Thoracic aorta (tissue), 2 donors: ENCODE results near the gene PTPRN2. TPM values are rescaled to one million over a fixed set of nuclear protein-coding genes. Genes with fewer than 3 reads are reported as not detected.

Experiments
- ATAC-seq: fragments of 150-250 bp; one replicate; pipeline ENCODE4 v1.8.0; 2017; ENCODE audit warnings: low read depth; ENCODE audit not compliant: insufficient number of reproducible peaks, low FRiP score
- DNase-seq: peaks from one replicate; pipeline ENCODE4 v3.0.0-alpha.2; 2020; ENCODE audit warnings: low spot score
- H3K27ac ChIP-seq, 2 donors: fragments of 200-600 bp; sonication (generic); 1 replicate in 1 of 2; 2 replicates in 1 of 2; pipeline ENCODE4 v1.5.1; 2016; ENCODE audit warnings: mild to moderate bottlenecking in 2 of 2, moderate library complexity in 2 of 2
- H3K27me3 ChIP-seq: fragments of 200-600 bp; sonication (generic); replicated peaks from 2 replicates; pipeline ENCODE4 v1.6.0; 2016; ENCODE audit warnings: mild to moderate bottlenecking; ENCODE audit not compliant: insufficient read depth
- H3K36me3 ChIP-seq: fragments of 200-600 bp; sonication (generic); one replicate; pipeline ENCODE4 v1.5.1; 2016
- H3K4me1 ChIP-seq, 2 donors: fragments of 200-600 bp; sonication (generic); 1 replicate in 1 of 2; 2 replicates in 1 of 2; pipeline versions ENCODE4 v1.5.1 to v1.6.0; 2016; ENCODE audit warnings: low read depth in 2 of 2, mild to moderate bottlenecking in 1 of 2; ENCODE audit not compliant: control insufficient read depth in 1 of 2
- H3K4me3 ChIP-seq: fragments of 200-600 bp; sonication (generic); 2 replicates; pipeline ENCODE4 v1.5.1; 2016; ENCODE audit warnings: mild to moderate bottlenecking
- H3K9me3 ChIP-seq: fragments of 200-600 bp; sonication (generic); 2 replicates; pipeline ENCODE4 v1.5.1; 2016
- total RNA-seq, 2 donors: library from RNA; depleted of rRNA; stranded (reverse); fragments of >200 nt; gene quantifications; one replicate each; pipeline versions ENCODE4 v1.1.0 to v1.2.3, GENCODE V29; 2016
- TF ChIP-seq, protein P1 (sequence below): fragments of 200-600 bp; sonication (generic); IDR thresholded peaks from one replicate; pipeline ENCODE4 v1.5.1; 2019; ENCODE audit warnings: antibody characterized with exemption

The PTPRN2 gene
- total RNA-seq, 2 donors from 2014 or later = 2.2 to 3.1 TPM

DNA sequence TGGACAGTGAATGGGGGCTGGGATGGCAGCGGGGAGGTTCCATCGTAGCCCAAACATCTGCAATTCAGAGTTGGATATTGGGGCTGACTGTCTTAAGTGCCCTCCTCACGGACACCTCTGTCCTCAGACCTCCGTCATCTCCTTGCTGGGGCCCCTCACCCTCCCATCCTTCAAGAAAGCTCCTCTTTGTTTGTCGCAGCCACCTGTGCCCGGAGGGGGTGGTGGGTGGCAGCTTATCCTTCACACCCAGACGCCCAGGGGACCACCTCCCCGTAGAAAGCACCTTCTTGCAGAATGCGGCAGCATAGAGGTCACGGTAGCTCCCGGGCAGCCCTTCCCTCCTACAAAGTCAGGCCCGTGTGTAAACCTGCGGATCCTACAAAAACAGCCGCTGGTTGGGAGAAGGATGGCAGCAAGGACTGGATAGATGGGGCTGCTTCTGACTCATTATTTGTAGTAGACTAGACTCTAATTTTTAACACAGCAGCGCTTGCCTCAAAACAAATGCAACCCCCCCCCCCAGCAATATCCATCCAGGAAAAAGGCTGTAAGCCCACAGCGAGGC, 1.3 kb upstream of the PTPRN2 start:
- DNase-seq = no peak
- TF ChIP-seq, protein P1, sequence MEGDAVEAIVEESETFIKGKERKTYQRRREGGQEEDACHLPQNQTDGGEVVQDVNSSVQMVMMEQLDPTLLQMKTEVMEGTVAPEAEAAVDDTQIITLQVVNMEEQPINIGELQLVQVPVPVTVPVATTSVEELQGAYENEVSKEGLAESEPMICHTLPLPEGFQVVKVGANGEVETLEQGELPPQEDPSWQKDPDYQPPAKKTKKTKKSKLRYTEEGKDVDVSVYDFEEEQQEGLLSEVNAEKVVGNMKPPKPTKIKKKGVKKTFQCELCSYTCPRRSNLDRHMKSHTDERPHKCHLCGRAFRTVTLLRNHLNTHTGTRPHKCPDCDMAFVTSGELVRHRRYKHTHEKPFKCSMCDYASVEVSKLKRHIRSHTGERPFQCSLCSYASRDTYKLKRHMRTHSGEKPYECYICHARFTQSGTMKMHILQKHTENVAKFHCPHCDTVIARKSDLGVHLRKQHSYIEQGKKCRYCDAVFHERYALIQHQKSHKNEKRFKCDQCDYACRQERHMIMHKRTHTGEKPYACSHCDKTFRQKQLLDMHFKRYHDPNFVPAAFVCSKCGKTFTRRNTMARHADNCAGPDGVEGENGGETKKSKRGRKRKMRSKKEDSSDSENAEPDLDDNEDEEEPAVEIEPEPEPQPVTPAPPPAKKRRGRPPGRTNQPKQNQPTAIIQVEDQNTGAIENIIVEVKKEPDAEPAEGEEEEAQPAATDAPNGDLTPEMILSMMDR = no peak
- Histone ChIP-seq H3K27ac (no peak overlapping the region), H3K27me3 (no peaks in the 10 kb centered on the region), H3K9me3 (no peaks in the 10 kb centered on the region), H3K36me3 (no peaks in the 10 kb centered on the region), H3K4me3 (no peak overlapping the region), H3K4me1 (peaks cover 13 to 20% of the 10 kb centered on the region in 2 donors)
- ATAC-seq = no peak

DNA sequence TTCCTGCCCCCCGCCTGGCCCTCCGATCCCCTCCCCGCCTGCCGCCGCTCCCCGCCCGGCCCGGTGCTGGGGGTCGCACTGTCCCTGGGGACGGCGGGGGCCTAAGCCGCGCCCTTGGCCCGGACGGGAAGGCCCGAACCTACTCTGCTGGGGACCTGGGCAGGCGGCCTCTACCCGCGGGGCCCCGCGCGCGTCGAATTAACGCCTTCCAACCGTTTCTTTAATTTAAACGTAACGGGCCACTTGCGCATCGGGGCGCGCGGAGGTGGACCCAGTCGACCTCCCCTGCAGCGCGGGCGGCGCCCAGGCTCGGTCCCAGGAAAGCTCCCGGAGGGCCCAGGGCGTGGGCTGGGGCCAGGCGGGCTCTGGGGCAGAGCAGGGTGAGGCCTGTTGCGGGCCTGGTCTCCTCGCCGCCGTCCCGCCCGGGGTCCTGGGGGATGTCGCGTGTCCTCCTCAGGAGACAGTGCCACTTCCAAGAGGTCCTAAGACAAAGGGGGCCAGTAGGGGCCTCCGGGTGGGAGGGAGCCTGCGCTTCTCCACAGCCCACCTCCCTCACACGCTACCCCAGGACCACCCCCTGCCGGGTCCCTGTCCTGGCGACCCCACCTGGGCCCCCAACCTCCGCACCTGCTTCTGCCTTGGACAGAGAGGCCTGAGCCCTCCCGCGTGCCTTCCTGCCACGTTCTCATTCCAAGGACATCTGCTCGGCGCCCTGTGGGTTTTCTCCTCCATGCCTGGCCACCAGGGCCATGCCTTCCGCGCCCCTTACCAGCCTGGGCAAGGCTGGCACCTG, 658 bp upstream of the PTPRN2 start:
- Histone ChIP-seq H3K4me1 (peaks cover 13 to 20% of the 10 kb centered on the region in 2 donors), H3K27ac (no peak overlapping the region), H3K27me3 (no peaks in the 10 kb centered on the region), H3K36me3 (no peaks in the 10 kb centered on the region), H3K4me3 (peak overlapping the region; percentile 68), H3K9me3 (no peaks in the 10 kb centered on the region)
- ATAC-seq (no peak), DNase-seq (no peak)
- TF ChIP-seq, protein P1 = no peak

DNA sequence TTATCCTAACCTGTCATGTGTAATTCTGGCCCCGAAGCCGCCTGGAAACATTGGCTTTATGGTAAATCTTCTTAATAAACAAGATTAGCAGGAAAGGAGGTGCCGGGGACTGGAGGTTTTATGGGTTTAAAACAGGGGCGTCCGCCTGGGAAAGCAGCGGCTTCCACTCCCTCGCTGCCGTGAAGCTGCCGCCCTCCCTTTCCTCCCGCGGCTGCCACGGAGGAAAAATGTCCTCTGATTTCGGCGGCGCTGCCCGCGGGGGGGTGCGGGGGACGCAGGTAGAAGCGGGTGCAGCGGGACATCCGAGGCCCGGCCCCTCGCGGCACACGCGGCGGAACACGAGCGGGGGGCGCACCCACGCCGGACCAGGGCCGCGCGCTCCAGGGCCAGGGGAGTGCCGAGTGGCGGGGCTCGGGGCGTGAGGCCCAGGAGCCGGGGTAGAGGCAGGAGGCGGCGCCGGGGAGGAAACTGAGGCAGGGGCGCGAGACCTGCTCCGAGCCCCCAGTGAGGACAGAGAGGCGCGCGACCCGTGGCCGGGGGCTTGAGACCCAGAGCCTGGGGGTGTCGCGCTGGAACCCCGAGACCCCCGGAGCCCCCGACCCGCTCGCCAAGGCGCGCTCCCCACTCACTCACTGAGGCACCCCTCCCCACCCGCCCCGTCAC, 993 bp downstream of the PTPRN2 start:
- Histone ChIP-seq H3K36me3 (no peaks in the 10 kb centered on the region), H3K4me3 (peak overlapping the region; percentile 60), H3K27ac (no peak overlapping the region), H3K4me1 (peaks cover 13 to 20% of the 10 kb centered on the region in 2 donors), H3K27me3 (no peaks in the 10 kb centered on the region), H3K9me3 (no peaks in the 10 kb centered on the region)
- ATAC-seq (no peak), DNase-seq (no peak)
- TF ChIP-seq, protein P1 = no peak

DNA sequence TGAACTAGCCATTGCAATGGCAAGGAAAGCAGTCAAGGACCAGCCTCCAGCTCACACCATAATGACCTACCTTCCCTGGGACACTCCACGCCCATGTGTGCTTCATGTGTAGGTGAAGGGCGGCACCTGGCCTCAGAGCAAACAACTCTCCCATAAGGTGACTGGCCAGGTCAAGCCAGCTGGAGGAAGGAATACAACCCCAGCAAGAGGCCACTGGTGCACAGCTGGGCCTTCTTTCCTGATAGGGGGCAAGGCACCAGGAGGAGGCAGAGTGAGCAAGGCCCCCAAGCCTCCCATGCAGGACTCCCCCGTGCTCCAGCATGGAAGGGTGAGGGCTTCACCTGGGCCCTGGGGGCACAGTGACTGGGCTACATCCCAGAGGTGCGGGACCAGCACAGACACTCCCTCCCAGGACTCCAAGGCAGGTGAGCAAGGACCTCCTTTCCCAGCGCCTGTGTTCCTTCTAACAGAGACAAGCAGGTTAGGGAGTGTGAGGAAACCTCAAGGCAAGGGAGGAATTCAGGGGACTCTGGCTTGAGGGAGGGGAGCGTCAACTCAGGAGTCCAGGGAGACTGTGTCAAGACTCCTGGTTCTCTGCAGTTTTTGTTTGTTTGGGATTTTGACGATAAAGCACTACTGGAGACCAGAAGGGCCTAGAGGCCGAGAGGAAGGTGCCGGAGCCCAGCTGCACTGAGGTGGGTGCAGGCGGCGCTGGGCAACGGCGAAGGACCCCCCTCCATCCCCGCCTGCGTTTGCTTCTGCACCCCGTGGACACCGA, 1.7 kb downstream of the PTPRN2 start:
- Histone ChIP-seq H3K36me3 (no peaks in the 10 kb centered on the region), H3K27ac (no peak overlapping the region), H3K4me3 (peak overlapping the region; percentile 60), H3K4me1 (peaks cover 13 to 20% of the 10 kb centered on the region in 2 donors), H3K27me3 (no peaks in the 10 kb centered on the region), H3K9me3 (peaks cover 2% of the 10 kb centered on the region)
- ATAC-seq (no peak), DNase-seq (no peak)
- TF ChIP-seq, protein P1 = no peak
